NCI-H82 (cell line): ENCODE results near the gene RGS19.

ENCODE experiments used
- DNase-seq: peaks from one replicate; lab custom pipeline; 2025; lab: John Stamatoyannopoulos, UW

The RGS19 gene

DNA sequence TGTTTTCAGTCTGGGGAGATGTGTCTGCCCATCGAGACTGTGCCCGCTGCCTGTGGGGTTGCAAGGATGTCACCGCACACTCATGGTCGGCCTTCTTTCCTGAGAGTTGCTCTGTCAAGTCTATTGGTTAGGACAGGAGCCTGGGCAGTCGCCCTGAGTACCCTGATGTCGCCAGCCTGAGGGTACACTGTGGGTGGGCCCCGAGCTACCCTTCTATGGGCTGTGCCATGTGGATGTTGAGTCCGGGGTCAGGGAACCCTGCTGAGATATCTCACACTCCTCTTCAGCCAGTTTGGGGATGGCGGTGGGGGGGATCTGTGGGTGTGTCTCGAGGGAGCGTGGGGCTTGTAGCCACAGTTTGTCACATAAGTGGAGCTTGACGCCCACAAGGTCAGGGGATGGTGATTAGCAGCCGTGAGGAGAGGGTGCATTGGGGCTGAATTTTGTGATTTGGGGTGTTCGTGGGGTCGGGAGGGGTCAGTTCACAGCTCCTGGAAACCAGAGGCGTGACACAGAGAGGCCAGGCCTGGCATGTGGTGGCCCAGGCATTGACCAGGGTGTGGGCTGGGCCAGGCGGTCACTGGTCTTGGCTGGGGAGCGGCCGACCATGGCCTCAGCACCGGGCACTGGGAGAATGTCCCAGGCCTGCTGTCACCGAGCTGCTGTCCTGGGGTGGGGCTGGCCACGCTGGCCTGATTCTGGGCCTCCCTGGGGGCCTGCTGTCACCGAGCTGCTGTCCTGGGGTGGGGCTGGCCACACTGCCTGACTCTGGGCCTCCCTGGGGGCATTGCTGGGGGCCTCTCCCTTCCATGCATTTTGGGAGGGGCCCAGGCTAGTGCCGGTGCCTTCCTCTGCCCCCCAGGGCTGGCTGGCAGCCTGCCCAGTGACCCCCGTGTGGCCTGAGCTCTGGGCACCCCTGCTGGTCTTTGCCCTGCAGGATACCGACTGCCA, 29.7 kb upstream of the RGS19 start:
- no peak for DNase-seq

DNA sequence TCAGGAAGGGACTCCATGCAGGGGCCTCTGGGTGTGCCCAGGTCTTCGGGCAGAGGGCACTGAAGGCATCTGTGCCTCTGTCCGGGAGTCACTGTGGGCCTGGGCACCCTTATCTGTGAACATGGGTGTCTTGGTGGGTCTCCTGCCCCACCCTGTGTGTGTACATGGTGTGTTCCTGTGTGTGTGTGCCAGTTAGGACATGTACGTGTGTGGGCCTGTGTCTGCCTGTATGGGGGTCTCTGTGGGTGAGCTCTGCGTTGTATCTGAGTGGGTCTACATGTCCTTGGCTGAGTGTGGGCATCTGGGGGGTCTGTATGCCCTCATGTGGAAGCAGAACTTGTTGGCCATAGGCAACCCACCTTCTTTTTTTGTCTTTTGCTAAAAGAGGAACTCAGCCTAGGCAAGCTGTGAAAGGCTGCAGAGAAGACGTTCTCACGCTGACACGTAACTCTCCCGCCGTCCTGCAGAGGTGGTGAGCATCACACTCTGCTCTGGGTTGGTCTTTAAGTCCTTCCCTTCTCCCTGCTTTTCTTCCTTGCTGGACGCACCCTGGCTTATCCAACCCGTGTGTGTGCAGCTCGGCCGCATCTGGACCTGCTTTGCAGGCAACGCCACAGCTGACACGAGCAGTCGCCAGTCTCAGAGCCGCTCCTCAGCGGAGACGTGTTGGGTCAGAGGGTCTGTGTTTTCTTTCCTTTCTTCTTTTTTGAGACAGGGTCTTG, 28.6 kb upstream of the RGS19 start:
- no peak for DNase-seq

DNA sequence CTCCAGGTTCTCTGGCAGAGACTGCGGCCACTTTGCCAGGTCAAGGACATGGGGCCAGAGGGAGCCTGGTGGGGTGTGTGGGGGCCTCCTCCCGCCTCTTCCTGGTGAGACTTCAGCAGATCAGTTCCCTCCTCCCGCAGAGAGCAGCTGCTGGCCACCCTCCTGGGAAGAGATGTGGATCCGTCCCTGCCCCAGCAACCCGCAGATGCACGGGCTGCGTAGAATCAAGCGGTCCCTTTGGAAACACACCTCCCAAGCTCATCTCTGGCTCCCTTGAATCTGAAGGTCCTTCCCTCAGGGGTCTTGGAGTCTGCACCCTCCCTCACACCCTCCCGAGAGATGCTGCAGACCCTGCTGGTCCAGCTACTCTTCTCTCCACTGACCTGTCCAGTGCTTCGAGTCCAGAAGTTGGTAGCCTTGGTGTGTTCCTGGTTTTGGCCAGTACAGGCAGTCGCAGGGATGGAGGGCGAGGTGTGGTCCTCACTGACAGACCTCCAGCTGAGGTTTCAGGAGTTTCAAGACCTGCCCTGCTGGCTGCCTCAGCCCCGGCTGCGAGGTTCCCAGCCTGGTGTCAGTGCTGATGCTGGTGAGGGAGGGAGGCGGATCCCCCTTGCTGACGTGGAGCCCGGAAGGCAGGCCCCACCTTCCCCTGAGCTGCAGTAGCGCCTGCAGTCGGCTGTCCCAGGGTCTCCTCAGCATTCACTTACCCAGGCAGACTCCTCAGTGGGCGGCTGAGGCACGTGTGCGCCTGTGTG, 27.8 kb upstream of the RGS19 start, which contains the start of gene NPBWR2:
Gene NPBWR2 (minus strand): TSS at position 585 of the 755 bp plus-strand sequence. CDS start 734 bp downstream, outside the sequence.
- no peak for DNase-seq

DNA sequence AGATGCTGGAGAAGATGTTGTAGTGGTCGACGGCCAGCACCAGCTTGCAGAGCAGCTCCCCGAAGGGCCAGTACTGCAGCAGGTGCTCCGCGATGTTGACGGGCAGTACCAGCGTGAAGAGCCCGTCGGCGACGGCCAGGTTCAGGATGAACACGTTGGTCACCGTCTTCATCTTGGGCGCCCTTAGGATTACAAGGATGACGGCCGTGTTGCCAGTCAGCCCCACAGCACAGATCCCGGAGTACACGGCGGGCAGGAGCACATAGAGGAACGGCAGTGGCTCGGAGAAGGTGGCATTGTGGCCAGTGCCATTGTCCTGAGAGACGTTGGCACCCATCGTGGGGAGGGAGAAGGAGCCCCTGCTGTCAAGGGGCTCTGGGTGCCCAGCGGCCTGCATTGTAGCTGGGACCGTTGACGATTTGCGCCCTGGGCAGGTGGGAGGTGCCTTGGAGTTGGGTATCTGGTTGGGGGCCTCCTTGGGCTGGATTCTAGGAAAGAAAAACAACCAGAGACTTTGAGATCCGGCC, 27.2 kb upstream of the RGS19 start:
- DNase-seq: no peak

DNA sequence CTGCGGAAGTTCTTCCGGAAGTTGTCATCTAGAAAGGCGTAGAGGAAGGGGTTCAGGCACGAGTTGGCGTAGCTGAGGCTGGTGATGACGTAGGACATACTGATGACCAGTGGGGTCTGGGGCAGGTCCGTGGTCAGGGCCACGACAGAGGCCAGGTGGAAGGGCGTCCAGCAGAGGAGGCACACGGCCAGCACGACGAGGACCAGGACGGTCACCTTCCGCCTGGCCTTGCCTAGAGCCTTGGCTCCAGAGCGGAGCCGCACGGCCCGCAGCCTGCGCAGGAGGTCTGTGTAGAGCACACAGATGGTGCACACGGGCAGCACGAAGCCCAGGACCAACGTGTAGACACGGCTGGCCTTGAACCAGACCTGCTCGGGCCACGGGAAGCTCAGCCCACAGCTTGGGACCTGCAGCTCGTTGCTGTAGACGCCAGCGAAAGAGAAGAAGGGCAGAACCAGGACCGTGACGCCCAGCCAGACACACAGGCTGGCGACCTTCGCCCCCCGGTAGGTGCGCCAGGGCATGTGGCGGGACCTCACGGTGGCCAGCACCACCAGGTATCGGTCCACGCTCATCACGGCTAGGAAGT, 26.6 kb upstream of the RGS19 start:
- no peak for DNase-seq

DNA sequence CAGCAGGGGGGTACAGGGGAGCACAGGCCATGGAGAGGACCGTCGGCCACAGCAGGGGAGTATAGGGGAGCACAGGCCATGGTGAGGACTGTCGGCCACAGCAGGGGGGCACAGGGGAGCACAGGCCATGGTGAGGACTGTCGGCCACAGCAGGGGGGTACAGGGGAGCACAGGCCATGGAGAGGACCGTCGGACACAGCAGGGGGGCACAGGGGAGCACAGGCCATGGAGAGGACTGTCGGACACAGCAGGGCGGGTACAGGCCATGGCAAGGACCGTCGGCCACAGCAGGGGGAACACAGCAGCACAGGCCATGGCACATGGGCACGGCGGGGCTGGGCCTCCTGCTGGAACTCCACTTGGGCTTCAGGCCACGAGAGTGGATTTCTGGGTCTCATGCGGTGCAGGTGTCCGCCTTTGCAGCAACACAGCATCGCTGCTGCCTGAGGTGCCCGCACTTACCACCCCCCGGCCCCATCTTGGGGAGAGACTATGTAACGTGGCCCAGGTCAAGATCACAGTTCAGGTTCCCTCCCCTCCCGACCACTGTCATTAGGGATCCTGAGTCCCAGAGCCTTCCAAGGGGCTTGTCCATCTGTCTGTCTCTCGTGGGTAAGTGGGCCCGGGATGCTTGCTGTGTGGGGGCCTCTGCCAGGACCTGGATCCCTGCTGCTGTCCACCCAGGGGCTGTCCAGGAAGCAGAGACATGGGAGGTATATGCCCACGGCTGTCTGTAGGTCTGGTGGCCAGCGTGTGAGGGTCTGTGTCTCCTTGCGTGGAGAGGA, 25.5 kb upstream of the RGS19 start:
- no peak for DNase-seq

DNA sequence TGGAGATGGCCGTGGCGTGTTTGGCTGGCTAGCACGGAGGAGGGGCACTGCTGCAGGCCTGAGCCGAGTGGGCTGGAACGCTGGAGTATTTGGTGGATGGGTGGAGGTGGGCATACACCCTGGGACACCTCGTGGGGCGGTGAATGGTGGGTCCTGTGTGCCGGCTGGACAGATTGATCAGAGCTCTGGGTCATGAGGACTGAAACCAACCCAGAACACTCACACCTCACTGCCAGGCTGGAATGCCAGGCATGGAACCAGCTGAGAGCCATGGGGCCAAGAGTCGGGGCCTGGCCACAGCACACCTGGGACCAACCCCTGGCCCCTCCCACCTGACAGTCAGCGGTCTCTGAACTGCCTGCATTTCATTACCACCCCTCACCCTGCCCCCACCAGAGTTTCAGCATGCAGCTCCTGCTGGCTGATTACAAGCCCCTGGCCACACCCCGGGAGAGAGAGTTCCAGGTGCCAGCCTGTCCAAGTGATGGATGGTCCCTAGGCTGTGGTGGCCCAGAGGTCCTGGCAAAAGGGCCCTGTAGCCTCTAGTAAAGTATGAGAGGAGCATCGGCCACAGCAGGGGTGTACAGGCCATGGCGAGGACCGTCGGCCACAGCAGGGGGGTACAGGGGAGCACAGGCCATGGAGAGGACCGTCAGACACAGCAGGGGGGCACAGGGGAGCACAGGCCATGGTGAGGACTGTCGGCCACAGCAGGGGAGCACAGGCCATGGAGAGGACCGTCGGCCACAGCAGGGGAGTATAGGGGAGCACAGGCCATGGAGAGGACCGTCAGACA, 24.8 kb upstream of the RGS19 start:
- DNase-seq: no peak

DNA sequence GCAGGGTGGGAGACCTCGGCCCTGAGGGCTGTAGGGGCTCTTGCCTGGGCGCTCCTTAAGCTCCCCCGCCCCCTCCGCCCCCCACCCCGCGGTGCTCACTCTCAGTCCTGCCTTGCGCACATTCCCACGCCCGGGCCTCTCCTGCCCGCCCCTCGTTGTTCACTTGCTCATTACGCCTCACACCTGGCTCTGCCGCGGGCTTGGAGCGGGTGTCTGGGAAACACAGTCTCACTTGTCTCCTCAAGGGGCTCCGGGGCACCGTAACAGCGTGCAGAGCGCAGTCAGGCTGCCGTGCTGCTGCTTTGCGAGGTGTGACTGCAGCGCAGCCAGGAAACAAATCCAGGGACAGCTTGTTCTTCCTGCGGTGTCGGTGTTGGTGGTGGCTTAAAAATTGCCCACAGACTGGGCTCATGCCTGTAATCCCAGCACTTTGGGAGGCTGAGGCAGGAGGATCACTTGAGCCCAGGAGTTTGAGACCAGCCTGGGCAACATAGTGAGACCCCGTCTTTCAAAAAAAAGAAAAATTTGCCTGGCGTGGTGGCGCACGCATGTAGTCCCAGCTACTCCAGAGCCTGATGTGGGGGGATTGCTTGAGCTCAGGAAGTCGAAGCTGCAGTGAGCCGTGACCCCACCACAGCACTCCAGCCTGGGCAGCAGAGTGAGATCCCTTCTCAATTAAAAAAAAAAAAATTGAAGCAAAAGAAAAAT, 23.5 kb upstream of the RGS19 start:
- DNase-seq: peak; percentile 79

DNA sequence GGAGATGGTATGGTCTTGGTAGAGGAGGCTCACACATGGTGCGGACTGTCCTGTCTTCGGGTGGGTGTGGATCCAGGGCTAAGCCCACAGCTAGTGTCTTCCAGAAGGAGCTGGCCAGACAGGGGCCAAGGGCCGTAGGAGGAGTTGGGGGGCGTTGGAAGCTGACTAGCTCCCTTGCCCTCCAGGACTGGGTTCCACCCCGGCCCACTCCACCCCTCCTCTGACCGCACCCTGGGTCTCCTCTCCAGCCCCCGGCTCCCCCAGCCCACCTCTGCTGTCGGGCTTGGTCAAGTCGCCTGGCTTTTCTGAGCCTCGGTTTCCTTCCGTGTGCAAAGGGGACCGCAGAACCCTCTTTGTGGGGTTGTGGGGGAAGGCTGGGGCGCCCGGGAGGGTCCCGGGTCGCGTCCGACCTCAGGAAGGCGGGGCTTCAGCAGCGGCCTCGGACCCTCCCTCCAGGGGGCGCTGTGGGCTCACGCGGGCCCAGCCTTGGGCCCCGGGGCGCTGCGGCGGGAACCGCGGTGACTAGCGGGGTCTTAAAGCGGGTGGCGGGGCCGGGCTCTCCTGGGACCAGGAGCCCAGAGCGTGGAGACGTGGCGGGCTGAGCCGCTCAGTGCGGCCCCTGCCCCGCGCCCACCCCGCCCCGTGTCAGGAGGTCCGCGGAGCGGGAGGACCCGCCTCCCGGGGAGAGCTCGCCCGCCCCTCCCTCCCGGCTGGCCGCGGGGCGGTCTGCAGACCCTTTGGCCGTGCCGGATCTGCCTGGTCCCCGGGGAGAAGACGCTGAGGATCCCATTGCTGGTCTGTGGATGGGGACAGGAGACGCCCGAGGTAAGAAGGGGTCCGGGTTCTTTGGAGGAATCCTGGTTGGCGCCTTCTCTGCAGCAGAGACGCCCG, 22.7 kb upstream of the RGS19 start:
- DNase-seq: peak; percentile 84

DNA sequence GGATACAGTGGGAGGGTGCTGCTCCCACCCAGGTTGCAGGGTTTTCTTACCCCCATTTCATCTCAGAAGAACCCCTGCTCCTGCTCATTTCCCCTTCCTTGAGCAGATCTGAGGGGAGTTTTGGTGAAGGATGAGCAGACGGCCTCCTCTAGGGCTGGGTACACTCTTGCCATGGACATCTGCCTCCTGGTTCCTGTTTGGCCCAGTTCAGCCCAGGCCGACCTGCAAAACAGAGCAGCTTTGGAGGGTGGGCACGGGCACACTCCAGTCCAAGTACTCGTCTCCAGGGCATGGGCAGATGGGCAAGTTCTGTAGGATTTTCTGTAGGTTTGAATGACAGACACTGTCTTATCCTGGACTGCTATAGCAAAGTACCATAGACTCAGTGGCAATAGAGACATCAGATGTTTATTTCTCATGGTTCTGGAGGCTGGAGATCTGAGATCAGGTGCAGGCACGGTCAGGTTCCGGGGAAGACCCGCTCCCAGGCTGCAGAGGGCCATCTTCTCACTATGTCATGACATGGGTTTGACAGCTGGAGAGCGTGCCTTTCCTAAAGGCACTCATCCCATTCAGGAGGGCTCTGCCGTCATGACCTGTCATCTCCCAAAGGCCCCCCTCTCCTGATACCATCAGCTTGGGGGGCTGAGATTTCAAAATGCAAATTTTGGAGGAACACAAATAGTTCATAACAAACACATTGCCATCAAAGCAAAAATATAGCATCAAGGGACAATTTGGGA, 21.8 kb upstream of the RGS19 start:
- no peak for DNase-seq

DNA sequence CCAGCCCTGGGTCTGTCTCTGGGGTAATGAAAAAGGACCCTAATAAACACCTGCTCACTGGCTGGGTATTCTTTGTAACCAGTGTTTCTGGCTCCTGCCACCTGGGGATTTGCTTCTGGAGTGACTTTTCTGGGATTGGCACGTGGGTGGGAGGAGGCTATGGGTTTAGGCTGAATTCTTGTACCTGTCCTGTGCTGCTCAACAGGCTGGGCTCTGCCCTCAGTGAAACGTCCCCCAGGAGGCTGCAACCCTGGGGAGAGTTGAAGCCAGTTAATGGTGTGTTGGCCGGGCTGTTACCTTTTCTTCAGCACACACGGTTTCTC, 21.2 kb upstream of the RGS19 start:
- no peak for DNase-seq

DNA sequence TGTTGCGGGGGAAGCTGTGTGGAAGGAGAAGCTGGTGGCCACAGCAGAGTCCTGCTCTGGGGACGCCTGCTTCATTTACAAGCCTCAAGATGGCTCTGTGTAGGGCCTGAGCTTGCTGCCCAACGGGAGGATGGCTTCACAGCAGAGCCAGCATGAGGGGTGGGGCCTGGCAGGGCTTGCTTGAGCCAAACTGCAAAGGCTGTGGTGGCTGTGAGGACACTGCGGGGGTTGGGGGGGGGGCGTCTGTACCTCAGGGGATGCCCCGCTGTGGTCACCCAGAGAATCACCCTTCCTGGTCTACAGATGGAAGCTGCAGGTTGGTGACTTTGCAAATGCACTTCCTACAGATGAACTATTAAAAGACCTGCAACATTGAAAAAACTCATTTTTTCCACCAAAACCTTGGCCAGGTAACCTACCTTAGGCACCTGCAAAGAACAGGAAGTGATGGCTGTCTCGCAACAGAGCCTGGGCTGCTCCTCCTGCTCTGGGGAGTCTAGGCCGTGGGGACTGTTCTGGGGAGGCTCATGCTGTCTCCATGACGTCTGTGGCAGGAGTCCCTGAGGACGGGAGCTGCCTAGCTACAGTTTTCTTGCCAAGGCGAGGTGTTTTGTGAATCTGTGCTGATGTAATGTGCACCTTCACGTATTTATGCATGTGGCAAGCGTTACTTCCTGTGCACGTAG, 20.7 kb upstream of the RGS19 start:
- DNase-seq: no peak

DNA sequence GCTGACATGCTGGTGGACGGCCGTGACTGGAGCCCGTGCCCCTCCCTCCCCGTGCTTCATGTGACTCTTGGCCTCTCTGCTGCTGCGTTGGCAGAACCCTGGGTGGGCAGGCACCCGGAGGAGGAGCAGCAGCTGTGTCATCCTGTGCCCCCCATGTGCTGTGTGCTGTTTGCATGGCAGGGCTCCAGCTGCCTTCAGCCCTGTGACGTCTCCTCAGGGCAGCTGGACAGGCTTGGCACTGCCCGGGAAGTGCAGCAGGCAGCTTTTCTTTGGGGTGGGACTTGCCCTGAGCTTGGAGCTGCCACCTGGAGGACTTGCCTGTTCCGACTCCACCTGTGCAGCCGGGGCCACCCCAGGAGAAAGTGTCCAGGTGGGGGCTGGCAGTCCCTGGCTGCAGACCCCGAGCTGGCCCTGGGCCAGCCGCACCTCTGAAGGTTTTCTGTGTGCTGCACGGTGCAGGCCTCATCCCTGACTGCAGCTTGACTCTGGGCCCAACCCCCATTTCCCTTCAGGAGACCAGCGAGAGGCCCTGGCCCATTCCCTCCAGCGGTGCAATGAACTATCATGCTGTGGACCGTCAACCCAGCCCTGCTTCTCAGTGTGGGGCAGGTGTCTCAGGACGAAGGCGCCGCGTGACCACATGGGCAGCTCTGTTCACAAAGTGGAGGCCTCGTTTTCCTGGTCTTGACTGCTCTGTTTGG, 19.9 kb upstream of the RGS19 start:
- DNase-seq: no peak

DNA sequence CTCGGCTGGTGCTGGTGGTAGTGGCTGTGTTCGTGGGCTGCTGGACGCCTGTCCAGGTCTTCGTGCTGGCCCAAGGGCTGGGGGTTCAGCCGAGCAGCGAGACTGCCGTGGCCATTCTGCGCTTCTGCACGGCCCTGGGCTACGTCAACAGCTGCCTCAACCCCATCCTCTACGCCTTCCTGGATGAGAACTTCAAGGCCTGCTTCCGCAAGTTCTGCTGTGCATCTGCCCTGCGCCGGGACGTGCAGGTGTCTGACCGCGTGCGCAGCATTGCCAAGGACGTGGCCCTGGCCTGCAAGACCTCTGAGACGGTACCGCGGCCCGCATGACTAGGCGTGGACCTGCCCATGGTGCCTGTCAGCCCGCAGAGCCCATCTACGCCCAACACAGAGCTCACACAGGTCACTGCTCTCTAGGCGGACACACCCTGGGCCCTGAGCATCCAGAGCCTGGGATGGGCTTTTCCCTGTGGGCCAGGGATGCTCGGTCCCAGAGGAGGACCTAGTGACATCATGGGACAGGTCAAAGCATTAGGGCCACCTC, 19.2 kb upstream of the RGS19 start:
- no peak for DNase-seq

DNA sequence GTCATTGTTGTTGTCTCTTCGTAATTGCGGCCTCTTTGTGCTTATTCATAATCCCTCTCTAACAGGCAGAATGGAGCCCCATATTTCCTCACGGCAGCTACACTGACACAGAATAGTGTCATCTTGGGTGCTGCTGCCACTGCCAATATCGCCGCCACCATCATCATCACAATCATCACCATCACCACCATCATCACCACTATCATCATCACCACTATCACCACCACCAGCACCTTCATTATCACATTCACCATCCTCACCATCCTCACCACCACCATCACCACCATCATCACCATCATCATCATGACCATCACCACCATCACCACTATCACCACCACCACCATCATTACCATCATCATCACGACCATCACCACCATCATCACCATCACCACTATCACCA, 17.2 kb upstream of the RGS19 start:
- DNase-seq: no peak

DNA sequence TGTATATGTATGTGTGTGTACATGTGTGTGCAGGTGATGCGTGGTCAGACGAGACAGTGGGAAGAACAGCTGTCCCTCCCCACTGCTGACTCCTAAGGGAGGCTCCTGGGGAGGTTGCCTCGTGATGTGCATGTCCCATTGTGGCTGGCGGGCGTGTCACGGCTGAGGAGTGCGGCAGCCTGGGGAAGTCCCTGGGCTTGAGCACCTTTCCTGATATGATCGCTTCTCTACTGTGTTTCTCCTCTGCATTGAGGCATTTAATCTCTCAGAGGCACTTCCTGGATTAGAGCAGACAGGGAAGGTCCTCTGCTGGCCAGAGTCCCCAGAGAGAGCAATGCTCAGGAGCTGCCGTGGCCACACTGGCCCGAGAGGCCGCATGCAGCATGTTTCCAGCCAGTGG, 16.6 kb upstream of the RGS19 start:
- DNase-seq: no peak
